Ascending aorta (tissue), 2 donors: ENCODE measurements around the gene OR5AL1. TPM values are rescaled to one million over a fixed set of nuclear protein-coding genes. Genes with fewer than 3 reads are reported as not detected.

ENCODE experiments used
- DNase-seq, 2 donors: peaks; one replicate each; pipeline ENCODE4 v3.0.0-alpha.2; 2019; ENCODE audit warnings: low spot score in 2 of 2
- H3K27ac ChIP-seq, 2 donors: fragments of 200-600 bp; sonication (generic); one replicate each; pipeline ENCODE4 v1.5.1; 2016 to 2017; ENCODE audit warnings: mild to moderate bottlenecking in 1 of 2
- H3K27me3 ChIP-seq: fragments of 200-600 bp; sonication (generic); one replicate; pipeline ENCODE4 v1.5.1; 2017
- H3K36me3 ChIP-seq, 2 donors: fragments of 200-600 bp; sonication (generic); one replicate each; pipeline ENCODE4 v1.5.1; 2016
- H3K4me1 ChIP-seq, 2 donors: fragments of 200-600 bp; sonication (generic); one replicate each; pipeline ENCODE4 v1.5.1; 2016 to 2017; ENCODE audit warnings: mild to moderate bottlenecking in 1 of 2
- H3K4me3 ChIP-seq, 2 donors: fragments of 200-600 bp; sonication (generic); one replicate each; pipeline ENCODE4 v1.5.1; 2016 to 2017; ENCODE audit warnings: mild to moderate bottlenecking in 1 of 2
- H3K9me3 ChIP-seq, 2 donors: fragments of 200-600 bp; sonication (generic); one replicate each; pipeline ENCODE4 v1.5.1; 2016
- intact Hi-C: fragments of 100-400 bp; cut with DNase I; formaldehyde crosslinking; loops from one replicate; pipeline ENCODE4 v1.15.1; 2023
- total RNA-seq: library from RNA; depleted of rRNA; stranded (reverse); fragments of >200 nt; gene quantifications from one replicate; pipeline ENCODE4 v1.1.0, GENCODE V29; 2016
- TF ChIP-seq, protein P1 (sequence below), 3 experiments: fragments of 200-600 bp in 2 of 3; fragments of 450-650 bp in 1 of 3; sonication (generic) in 2 of 3; IDR thresholded peaks; one replicate each; pipeline ENCODE4 v1.5.1; 2016 to 2019; ENCODE audit warnings: antibody characterized with exemption in 3 of 3, mild to moderate bottlenecking in 1 of 3, moderate library complexity in 1 of 3

Gene OR5AL1
- total RNA-seq, 1 donor from 2014 or later, result not detected

DNA sequence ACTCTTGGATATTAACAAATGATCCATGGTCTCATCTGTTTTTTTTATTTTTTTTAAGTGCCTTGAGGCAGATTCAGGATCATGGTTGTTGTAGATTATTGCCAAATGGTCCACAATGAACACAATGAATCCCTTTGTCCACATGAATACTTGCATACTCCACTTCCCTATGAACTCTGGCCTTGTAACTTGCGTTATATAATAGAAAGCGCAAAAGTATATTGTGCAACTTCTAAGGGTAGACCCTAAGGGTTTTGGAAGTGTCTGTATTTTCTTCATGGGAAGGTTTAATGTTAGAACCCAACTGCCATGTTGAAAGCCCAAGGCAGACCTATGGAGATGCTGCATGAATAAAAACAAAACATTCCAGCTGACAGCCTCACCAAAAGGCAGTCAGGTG lies 8.1 kb upstream of the OR5AL1 start:
- no peaks in the 10 kb centered on the region for H3K9me3 ChIP-seq
- H3K4me1 ChIP-seq, result no peaks in the 10 kb centered on the region
- intact Hi-C loops, result no loop called here
- no peak for DNase-seq
- TF ChIP-seq, protein P1, sequence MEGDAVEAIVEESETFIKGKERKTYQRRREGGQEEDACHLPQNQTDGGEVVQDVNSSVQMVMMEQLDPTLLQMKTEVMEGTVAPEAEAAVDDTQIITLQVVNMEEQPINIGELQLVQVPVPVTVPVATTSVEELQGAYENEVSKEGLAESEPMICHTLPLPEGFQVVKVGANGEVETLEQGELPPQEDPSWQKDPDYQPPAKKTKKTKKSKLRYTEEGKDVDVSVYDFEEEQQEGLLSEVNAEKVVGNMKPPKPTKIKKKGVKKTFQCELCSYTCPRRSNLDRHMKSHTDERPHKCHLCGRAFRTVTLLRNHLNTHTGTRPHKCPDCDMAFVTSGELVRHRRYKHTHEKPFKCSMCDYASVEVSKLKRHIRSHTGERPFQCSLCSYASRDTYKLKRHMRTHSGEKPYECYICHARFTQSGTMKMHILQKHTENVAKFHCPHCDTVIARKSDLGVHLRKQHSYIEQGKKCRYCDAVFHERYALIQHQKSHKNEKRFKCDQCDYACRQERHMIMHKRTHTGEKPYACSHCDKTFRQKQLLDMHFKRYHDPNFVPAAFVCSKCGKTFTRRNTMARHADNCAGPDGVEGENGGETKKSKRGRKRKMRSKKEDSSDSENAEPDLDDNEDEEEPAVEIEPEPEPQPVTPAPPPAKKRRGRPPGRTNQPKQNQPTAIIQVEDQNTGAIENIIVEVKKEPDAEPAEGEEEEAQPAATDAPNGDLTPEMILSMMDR (IDR thresholded peaks at IDR 0.05), result no peak
- no peaks in the 10 kb centered on the region for H3K36me3 ChIP-seq
- H3K27ac ChIP-seq, result no peak overlapping the region
- H3K27me3 ChIP-seq, result no peaks in the 10 kb centered on the region
- no peak overlapping the region for H3K4me3 ChIP-seq

DNA sequence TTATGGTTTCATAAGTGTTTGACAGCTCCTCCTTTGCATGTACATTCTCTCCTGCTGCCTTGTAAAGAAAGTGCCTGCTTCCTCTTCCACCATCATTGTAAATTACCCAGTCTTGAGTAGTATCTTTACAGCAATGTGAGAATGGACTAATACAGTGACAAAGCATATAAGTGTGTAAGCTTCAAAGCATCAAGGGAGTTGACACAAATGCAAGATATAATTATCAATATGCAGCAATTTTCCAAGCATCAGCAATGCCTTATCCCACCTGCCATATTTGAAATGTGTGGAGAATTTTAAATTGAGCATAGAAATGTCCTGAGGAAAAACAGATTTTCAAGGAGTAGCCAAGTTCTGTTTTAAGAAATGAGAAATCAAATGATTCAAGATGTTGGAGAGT lies 1.7 kb upstream of the OR5AL1 start:
- intact Hi-C loops, result no loop called here
- H3K4me1 ChIP-seq, result no peaks in the 10 kb centered on the region
- TF ChIP-seq, protein P1 (IDR thresholded peaks at IDR 0.05), result no peak
- no peaks in the 10 kb centered on the region for H3K36me3 ChIP-seq
- H3K27ac ChIP-seq, result no peak overlapping the region
- no peaks in the 10 kb centered on the region for H3K27me3 ChIP-seq
- no peak overlapping the region for H3K4me3 ChIP-seq
- DNase-seq, result no peak
- no peaks in the 10 kb centered on the region for H3K9me3 ChIP-seq

DNA sequence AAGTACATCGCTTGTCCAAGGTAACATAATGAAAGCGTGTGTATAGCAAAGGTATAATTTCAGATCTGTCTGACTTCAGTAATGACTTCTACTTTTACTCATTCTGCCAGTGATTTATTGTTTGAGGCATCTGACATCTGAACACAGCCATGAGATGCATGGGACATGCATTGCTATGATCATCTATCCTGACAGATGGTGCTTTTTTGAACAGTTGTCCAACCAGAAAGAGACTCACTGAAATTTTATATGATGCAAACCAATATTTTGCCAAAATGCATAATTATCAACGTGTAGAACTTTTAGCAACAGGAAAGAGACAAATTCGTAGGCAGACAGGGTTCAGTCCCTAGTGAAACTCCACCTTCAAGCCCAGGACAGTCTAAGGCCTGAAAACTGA lies 41.0 kb downstream of the OR5AL1 start:
- H3K36me3 ChIP-seq, result no peaks in the 10 kb centered on the region
- DNase-seq, result no peak
- intact Hi-C loops, result no loop called here
- TF ChIP-seq, protein P1 (IDR thresholded peaks at IDR 0.05), result no peak
- H3K4me3 ChIP-seq, result no peak overlapping the region
- H3K27ac ChIP-seq, result no peak overlapping the region
- H3K27me3 ChIP-seq, result no peaks in the 10 kb centered on the region
- no peaks in the 10 kb centered on the region for H3K9me3 ChIP-seq
- no peaks in the 10 kb centered on the region for H3K4me1 ChIP-seq

DNA sequence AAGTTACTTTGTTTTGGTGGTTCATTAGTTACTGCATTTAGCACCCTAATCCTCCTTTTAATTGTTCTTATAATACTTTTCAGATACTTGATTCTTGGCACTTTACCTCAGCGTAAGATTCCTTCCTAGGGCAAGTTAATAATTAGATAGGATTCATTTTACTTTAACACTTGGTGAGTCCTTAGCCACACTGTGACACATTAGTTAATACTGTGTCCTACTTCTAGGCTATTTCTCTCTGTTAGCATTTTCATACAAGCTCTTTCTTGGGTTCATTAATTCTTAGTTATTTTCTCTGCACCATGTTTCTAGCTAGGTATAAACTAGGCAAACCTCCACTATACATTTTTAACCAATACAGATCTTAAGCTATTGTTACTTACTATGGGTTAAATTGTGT lies 44.6 kb downstream of the OR5AL1 start:
- H3K4me3 ChIP-seq, result no peak overlapping the region
- no peaks in the 10 kb centered on the region for H3K27me3 ChIP-seq
- intact Hi-C loops, result no loop called here
- H3K9me3 ChIP-seq, result no peaks in the 10 kb centered on the region
- no peak for DNase-seq
- H3K27ac ChIP-seq, result no peak overlapping the region
- TF ChIP-seq, protein P1 (IDR thresholded peaks at IDR 0.05), result no peak
- H3K36me3 ChIP-seq, result no peaks in the 10 kb centered on the region
- no peaks in the 10 kb centered on the region for H3K4me1 ChIP-seq

Other genes with a start within 250 kb of the OR5AL1 start
- not detected for gene OR5J2, start 236.1 kb upstream of the OR5AL1 start, total RNA-seq
- gene OR5T2, start 178.4 kb upstream of the OR5AL1 start, total RNA-seq, result not detected
- not detected for gene OR5T3, start 160.4 kb upstream of the OR5AL1 start, total RNA-seq
- gene OR5T1, start 138.5 kb upstream of the OR5AL1 start, total RNA-seq, result not detected
- not detected for gene OR8H1, start 120.4 kb upstream of the OR5AL1 start, total RNA-seq
- gene OR8K3, start 97.6 kb upstream of the OR5AL1 start, total RNA-seq, result not detected
- not detected for gene OR8K1, start 66.7 kb upstream of the OR5AL1 start, total RNA-seq
- gene OR8J1, start 58.4 kb upstream of the OR5AL1 start, total RNA-seq, result not detected
- gene OR8U1, start 37.1 kb upstream of the OR5AL1 start, total RNA-seq, result not detected
- not detected for gene OR5M3, start 60.7 kb downstream of the OR5AL1 start, total RNA-seq
- gene OR5M8, start 78.7 kb downstream of the OR5AL1 start, total RNA-seq, result not detected
- not detected for gene OR5M11, start 130.6 kb downstream of the OR5AL1 start, total RNA-seq
- gene OR5M10, start 165.0 kb downstream of the OR5AL1 start, total RNA-seq, result not detected
- not detected for gene OR5M1, start 202.2 kb downstream of the OR5AL1 start, total RNA-seq
- not detected for gene OR5AP2, start 229.7 kb downstream of the OR5AL1 start, total RNA-seq